RWPE1 (cell line): Measurements from ENCODE around the gene FHOD3.

Experiments
- CTCF ChIA-PET: fragments of 350-600 bp; sonication (Branson Sonifier 250); formaldehyde crosslinking; extraction: SDS; loops from one replicate; lab custom pipeline; 2021; lab: Yijun Ruan, JAX
- POLR2A ChIA-PET: fragments of 400-600 bp; formaldehyde crosslinking; extraction: SDS; loops from one replicate; lab custom pipeline; 2020; ENCODE audit warnings: antibody characterized with exemption; ENCODE audit not compliant: low non-redundant PET; lab: Yijun Ruan, JAX
- DNase-seq: peaks from one replicate; pipeline ENCODE4 v3.0.0; 2012; ENCODE audit warnings: low spot score
- H3K27ac ChIP-seq: fragments of 450-650 bp; 2 replicates; pipeline ENCODE4 v1.5.1; 2017
- TF ChIP-seq, protein P1 (sequence below): fragments of 450-650 bp; conservative IDR thresholded peaks from 2 replicates; pipeline ENCODE4 v1.5.1; 2017; ENCODE audit warnings: low read depth, mild to moderate bottlenecking

Gene FHOD3

DNA sequence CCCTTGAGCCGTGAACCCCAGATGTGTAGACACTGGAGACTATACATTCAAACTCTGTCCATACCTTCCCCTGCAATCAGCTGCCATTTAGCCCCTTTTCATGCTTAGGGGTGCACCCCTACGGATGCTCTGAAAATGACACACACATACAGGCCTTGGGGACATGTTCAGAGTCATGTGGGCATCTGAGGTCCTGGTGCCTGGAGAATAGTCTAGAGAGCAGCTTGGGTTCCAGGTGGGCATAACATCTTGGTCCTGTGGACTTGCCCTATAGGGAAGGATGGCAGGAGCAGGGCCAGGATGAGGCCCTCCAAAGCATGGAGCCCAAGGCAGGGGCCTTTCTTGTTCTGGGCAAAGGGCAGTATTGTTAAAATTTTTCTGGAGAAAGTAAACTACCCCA, 9.9 kb upstream of the FHOD3 start:
- TF ChIP-seq, protein P1, sequence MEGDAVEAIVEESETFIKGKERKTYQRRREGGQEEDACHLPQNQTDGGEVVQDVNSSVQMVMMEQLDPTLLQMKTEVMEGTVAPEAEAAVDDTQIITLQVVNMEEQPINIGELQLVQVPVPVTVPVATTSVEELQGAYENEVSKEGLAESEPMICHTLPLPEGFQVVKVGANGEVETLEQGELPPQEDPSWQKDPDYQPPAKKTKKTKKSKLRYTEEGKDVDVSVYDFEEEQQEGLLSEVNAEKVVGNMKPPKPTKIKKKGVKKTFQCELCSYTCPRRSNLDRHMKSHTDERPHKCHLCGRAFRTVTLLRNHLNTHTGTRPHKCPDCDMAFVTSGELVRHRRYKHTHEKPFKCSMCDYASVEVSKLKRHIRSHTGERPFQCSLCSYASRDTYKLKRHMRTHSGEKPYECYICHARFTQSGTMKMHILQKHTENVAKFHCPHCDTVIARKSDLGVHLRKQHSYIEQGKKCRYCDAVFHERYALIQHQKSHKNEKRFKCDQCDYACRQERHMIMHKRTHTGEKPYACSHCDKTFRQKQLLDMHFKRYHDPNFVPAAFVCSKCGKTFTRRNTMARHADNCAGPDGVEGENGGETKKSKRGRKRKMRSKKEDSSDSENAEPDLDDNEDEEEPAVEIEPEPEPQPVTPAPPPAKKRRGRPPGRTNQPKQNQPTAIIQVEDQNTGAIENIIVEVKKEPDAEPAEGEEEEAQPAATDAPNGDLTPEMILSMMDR, result no peak
- POLR2A ChIA-PET, result no interaction called here
- no peak overlapping the region for H3K27ac ChIP-seq
- no peak for DNase-seq
- CTCF ChIA-PET, result no interaction called here

DNA sequence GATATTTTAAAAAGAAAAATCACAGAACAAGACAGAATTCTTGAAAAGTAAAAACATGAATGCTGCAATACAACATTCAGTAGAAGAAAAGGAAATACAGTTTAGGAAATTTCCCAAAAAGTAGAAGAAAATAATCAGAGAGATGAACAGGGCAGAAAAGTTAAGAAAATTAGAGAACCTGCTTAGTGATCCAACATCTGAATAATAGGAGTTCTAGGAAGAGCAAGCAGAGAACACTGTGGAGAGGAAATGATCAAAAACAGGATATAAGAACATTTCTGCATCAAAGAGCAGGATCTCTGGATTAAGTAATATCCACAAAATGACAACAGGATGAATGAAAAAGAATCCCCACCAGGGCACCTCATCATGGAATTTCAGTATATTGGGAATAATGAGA, 8.8 kb upstream of the FHOD3 start:
- ChIA-PET CTCF (no interaction called here), POLR2A (no interaction called here)
- no peak for DNase-seq
- H3K27ac ChIP-seq, result no peak overlapping the region
- TF ChIP-seq, protein P1, result no peak

DNA sequence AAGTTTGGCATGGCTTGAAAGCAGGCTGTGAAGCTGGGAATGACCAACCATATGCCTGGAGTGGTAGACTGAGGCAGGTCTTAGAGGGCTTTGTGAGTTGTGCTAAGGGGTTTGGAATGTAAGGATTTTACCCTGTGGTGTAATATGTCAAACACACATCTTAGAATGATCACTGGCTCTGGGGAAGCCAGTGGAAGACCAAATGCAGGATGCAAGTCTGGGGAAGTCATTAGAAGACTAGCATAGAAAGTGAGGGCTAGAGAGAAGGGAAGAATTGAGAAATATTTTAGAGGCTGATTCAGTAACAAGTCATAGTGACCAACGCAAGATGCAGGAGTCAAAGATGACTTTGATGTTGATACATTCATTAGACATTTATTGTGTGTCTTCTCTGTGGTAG, 3.5 kb upstream of the FHOD3 start:
- no peak for DNase-seq
- no peak overlapping the region for H3K27ac ChIP-seq
- TF ChIP-seq, protein P1, result no peak
- CTCF ChIA-PET, result interaction anchor here (0.6 to 0.7 kb wide), 2 partner anchors 101 to 105 kb away, joined by 3 read pairs; no protein-coding TSS in a partner anchor
- POLR2A ChIA-PET, result no interaction called here

DNA sequence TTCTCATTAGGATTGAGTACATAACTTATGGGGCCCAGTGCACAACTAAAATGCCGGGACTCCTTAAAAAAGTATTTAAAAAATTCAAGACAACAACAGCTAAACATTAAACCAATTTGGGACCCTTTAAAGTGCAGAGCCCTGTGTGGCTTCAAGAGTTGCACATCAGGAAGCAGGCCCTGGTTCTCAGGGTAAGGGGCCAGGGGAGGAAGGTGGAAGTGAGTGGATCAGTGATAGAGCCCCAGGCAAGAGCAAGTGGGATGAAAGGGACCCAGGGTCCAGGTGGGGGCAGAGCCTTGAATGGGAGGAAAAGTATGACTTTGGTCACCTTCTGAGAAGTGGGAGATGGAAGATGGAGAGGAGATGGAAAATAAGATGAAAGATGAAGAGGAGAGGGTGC, 2.3 kb upstream of the FHOD3 start:
- no peak for DNase-seq
- no peak overlapping the region for H3K27ac ChIP-seq
- ChIA-PET CTCF (no interaction called here), POLR2A (no interaction called here)
- TF ChIP-seq, protein P1, result no peak

DNA sequence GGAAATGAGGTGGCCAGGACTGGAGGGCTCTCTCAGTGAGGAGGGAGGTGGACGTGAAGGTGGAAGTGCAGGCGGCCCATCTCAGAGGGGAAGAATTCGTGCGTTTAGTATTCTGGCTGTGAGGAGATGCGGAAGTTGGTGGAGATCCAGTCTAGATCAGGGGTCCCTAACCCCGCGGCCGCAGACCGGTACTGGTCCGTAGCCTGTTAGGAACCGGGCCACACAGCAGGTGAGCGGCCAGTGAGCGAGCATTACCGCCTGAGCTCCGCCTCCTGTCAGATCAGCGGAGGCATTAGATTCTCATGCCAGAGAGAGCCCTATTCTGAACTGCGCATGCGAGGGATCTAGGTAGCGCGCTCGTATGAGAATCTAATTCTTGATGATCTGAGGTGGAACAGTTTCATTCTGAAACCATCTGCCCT, 1.6 kb upstream of the FHOD3 start:
- no peak for DNase-seq
- no peak overlapping the region for H3K27ac ChIP-seq
- POLR2A ChIA-PET, result no interaction called here
- CTCF ChIA-PET, result no interaction called here
- TF ChIP-seq, protein P1, result no peak

DNA sequence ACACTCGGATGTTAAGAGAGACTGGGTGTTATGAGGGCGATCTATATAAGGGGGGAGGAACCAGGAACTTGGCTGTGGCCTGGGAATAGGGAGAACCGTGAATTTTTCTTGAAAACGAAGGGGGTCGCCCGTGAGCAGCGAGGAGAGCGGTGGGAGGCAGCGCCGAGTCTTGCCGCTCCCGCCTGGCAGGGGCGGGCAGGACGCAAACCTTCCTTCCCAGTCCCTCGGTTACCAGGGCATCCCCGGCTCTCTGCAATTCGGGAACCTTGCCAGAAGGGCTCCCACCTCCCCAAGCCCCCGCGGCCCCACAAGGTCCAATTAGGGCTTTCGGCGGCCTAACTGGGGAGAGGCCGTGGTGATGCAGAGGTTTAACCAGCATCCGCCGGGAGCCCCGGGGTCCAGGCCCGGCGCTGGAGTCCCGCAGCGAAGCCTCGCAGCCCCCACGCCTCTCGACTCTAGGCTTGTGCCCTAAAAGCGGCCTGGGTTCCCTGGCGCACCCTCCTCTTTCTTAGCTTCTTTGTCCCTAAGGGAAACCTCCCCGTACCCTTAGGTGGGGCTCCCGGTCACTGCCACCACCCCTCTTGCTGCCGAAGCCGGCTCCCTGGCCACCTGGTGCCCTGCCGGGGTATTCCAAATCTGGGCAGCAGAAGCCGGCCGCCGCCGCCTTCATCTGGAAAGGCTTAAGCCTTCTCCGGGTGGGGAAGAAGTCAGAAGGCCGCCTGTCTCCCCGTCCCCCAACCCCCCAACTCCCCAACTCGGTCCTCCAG, 680 bp upstream of the FHOD3 start:
- TF ChIP-seq, protein P1, result peak; percentile 69
- CTCF ChIA-PET, result interaction anchor here (0.6 to 1.1 kb wide), 2 partner anchors 158 to 275 kb away, joined by 3 to 4 read pairs; no protein-coding TSS in a partner anchor
- peak overlapping the region; percentile 76 for H3K27ac ChIP-seq
- POLR2A ChIA-PET, result no interaction called here
- DNase-seq, result peak; percentile 54
